Right renal pelvis (tissue), 4 donors: ENCODE measurements around the gene P2RY10. TPM values are rescaled to one million over a fixed set of nuclear protein-coding genes. Genes with fewer than 3 reads are reported as not detected.
"Not testable (repeated sequence)": the region's sequence is repeated elsewhere in the genome, so short reads cannot be mapped to it uniquely, and the experiment has no call there.

ENCODE experiments used
- DNase-seq, 4 donors: peaks; one replicate each; pipeline ENCODE4 v3.0.0-alpha.2; 2013; ENCODE audit warnings: low read depth in 4 of 4, low spot score in 3 of 4, missing footprints in 1 of 4
- polyA plus RNA-seq, 4 donors: library from polyadenylated mRNA; unstranded; fragments of 120-200 nt; gene quantifications; one replicate each; pipeline ENCODE4 v1.2.1, GENCODE V29; 2013; ENCODE audit not compliant: insufficient read length in 4 of 4

The P2RY10 gene
- under 1 TPM in 3 of 4 donors, not detected in 1; 0.09 to 0.34 (median 0.10) TPM for polyA plus RNA-seq

GRCh38 chrX:78945186-78945912, at the start of gene P2RY10:
Gene P2RY10 (plus strand): TSS chrX:78945391. CDS start chrX:78960521, 15,130 bp downstream.
- DNase-seq: no peak

DNA sequence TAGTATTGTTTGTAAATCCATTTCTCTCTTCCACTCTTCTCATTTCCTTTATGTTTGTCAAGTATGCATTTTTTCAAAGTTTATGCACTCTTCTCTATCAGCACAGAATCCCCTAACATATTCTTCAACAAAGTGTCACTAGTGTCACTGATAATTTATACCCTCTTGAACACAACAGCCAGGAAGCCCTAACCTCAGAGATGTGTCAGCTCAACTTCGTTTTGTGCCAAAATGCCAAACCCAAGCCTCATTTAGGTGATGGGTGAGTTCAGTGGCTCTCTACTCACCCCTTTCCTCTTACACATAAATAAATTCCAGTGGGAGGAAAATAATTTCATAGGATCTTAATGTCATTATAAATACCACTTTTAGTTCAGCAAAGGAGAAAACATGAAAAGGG, 22.4 kb upstream of the P2RY10 start:
- no peak for DNase-seq

DNA sequence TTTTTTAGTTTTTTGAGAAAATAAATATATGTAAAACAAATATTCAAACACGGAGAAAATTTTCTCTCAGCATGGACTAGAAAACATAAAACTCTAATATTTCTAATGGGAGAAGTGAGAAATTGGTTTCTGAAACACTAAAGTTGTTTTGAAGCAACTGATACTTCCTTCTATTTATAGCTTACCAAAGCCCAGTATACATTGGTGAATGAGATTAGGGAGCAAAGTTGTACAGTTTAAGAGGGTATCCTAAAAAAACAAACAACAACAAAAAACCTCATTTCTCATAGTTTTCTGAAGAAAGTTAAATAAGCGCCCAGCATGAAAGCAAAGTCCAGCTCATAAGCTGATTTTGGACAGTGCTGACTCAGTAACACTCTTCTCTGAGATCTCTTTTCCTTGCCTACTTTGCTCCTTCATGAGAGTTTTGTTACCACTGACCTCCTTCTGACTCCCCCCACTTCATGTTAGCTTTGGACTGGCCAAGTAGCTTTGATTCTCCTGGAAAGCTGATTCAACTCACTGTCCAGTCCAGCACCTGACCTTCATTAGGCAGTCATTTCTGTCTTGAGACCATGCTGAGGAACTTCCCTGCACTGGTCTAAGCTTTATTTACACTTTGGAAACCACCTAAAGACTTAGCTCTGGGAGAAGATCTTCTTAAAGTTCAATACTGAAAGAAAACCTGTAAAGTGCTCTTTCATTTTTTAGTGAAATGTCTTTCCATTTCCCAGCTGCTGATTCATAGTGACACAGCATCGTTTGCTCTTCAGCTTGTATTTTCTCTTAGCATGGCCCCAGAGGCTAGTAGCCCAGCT, 21.8 kb upstream of the P2RY10 start:
- no peak for DNase-seq

DNA sequence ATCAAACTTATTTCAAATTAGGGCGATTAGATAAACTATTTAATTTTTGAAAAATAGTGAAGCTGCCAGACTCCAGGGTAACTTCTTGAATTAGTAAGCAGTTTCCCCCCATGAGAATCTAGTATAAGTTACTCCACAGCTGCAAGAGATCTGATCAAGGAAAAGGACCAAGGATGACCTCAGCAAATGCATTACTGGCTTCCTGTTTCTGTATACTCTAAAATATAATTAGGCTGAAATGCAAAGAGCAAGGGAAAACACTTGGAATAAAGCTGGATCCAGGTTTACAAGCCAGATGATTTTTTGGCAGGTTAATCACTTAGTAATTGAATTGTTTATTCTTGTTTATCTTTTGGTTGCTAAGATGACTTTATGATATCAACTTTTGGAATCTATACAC, 13.4 kb upstream of the P2RY10 start:
- peak in 3 of 4 donors; percentile 0 to 4 (median 4) for DNase-seq

GRCh38 chrX:78934866-78935265, 10.3 kb upstream of the P2RY10 start:
- DNase-seq: no peak

GRCh38 chrX:78944351-78944750, 840 bp upstream of the P2RY10 start:
- DNase-seq: no peak

- no peak for DNase-seq
Measured at GRCh38 chrX:78946178-78946931, 1.2 kb downstream of the P2RY10 start.

- no peak for DNase-seq
Measured at GRCh38 chrX:78950009-78950835, 5.0 kb downstream of the P2RY10 start.

- DNase-seq: no peak
Measured at GRCh38 chrX:78957049-78957767, 12.0 kb downstream of the P2RY10 start.

DNA sequence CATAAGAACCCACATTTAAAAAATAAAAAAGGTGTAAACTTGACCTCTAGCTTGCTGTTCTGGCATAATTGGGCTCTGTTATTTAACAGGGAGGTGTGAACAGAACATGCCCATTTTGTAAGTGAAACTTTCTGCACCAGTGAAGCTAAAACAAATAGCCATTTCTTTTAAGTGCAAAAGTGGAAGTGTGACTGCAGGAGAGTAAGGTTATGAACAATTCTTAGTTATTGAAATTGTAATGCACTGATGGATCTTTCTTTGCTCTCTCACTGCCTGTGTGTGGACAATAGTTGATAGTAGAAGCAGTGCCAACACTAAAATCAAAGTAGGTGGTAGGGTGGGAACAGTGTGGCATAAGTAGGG, 12.6 kb downstream of the P2RY10 start:
- no peak for DNase-seq

DNA sequence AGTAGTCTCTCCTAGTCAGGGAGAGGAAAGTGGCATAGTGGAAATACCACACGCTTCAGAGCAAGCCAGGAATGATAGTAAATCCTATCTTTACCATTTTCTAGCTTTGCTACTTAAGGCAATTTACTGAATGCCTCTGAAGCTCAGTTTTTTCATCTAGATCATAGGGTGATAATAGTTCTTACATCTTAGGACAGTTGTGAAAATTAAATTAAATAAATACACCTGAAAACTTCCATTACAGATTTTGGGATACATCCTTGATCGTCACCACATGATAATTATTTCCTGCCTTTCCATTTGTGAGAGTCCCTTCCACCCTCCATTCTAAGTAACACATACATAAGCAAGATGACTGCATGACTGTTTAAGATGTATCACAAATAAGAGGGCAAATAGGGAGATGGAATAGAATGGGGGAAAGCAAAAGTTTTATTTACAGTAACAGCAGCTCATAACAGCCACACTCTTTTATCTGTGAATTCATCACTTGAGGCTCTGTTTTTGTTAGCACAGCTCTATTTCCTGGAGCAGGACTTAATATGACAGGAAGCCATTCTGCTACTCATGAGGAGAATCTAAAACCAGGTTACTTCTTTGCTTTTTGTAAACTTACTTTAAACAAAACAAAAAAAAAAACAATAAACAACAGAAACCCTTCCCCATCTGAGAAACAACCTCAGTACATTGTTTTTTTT, 13.4 kb downstream of the P2RY10 start:
- no peak for DNase-seq

- DNase-seq: no peak
Measured at GRCh38 chrX:78960888-78961287, 15.7 kb downstream of the P2RY10 start.

DNA sequence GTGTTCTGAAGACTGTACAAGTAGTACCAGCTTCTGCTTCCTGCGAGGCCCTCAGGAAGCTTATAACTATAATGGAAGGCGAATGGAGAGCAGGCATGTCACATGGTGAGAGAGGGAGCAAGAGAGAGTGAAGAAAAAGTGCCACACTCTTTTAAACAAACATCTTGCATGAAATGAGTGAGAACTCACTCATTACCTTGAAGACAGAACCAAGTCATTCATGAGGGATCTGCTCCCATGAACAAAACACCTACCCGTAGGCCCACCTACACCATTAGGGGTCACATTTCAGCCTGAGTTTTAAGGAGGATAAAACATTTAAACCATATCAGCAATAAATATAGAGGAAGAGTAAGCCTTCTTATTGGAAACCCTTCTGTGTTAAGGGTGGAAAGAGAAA, 19.4 kb downstream of the P2RY10 start:
- DNase-seq: no peak

DNA sequence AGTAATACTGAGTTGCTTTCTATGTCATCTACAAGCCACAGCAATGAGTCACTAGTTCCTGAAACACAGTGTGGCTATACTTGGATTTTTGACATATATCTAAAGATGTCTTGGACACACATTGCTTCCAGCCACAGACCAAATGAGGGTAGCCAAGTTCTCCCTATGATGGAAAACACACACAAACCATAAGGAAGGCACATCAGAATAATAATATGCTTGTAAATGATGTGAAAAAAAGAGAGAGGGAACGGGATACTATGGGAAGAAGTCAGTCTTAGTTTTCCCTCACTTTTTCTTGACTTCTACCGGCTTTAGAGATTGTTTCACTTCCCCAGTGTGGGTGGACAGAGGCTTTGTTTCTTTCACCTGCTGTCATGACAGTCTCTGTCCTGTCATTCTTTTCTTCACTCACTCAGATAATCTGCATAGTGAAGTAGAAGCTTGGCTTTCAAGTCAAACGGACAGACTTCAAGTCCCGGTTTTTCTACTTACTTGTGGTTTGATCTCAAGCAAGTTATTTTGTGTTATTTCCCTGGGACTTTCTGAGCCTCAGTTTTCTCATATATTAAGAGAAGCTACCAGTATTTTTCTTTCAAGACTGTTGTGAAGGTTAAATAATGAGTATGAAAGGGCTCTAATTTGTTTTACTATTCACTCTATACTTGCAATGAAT, 34.7 kb downstream of the P2RY10 start:
- no peak for DNase-seq

- DNase-seq: no peak
Measured at GRCh38 chrX:78989349-78989748, 44.2 kb downstream of the P2RY10 start.

DNA sequence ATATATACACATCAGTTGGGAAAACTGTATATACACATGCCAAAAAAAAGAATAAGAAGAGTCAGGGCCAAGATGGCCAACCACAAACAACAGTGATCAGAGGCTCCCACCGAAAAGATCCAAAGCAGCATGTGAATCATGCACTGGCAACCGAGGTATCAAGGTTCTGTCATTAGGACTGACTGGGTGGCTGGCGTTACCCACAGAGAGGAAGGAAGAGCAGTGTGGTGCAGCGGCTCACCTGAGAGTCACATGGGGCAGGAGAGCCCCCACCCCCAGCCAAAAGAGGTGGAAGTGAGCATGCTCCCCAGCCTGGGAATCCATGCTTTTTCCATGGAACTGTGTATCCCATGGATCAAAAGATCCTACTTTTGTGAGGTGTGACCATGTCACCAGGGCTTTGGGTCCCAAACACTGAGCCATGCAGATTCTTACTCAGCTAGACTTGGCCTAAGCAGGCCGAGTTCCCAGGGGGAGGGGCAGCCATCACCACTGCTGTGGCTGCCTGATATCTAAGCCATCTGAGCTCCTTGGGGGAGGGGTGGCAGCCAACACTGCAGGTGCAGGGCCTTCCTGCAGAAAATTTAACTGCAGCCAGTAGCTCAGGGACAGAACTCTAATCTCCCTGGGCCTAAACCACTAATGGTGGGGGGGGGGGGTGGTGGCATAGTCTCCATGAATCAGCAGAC, 52.8 kb downstream of the P2RY10 start:
- no peak for DNase-seq

GRCh38 chrX:79007540-79007939, 62.3 kb downstream of the P2RY10 start:
- DNase-seq: not testable (repeated sequence)
